ENCODE results near the gene POLG2. TPM values are rescaled to one million over a fixed set of nuclear protein-coding genes. Genes with fewer than 3 reads are reported as not detected.
A peak's percentile ranks its signal among the peaks of the same experiment; 100 is the strongest.

Gene POLG2
- total and polyA plus RNA-seq, 2 donors (not counting 3 experiments of a cell fraction or from before 2014, with no cell fraction given), result 6.5 to 18.6 TPM

GRCh38 chr17:64492481-64493109 lies 4.3 kb downstream of the POLG2 start:
- TF ChIP-seq CTCF (IDR thresholded peaks at IDR 0.05; ENCODE audit: extremely low read depth in 1 of 2, insufficient read depth in 1 of 2, low read depth in 1 of 2, low read length in 2 of 2), result peak; percentile 23 to 25
- no peak for TF ChIP-seq POLR2AphosphoS5 (IDR thresholded peaks at IDR 0.05; ENCODE audit: insufficient read depth, low read depth, low read length)
- TF ChIP-seq MAX (IDR thresholded peaks at IDR 0.05; ENCODE audit: insufficient read depth, insufficient read length), result no peak
- no peak for TF ChIP-seq POLR2A (IDR thresholded peaks at IDR 0.05; ENCODE audit: low read depth, low read length)
- no peak for TF ChIP-seq EZH2 (IDR thresholded peaks at IDR 0.05; ENCODE audit: borderline replicate concordance, low read depth, low read length, severe bottlenecking)
- TF ChIP-seq JUN (IDR thresholded peaks at IDR 0.05; ENCODE audit: borderline replicate concordance, insufficient read depth, insufficient read length, low read depth), result peak; percentile 30
- no peak for TF ChIP-seq MYC (IDR thresholded peaks at IDR 0.05; ENCODE audit: low read depth, low read length)
- no peak for TF ChIP-seq FOS (IDR thresholded peaks at IDR 0.05; ENCODE audit: borderline replicate concordance, insufficient read depth, low read length)
- no peak for TF ChIP-seq GATA2 (IDR thresholded peaks at IDR 0.05; ENCODE audit: insufficient read depth, insufficient read length, low read depth, low read length)
- intact Hi-C loops (cut with micrococcal nuclease), result no loop called here
- no peak overlapping the region for H2AFZ ChIP-seq (ENCODE audit: low read depth, low read length)
- H3K27me3 ChIP-seq (ENCODE audit: control insufficient read depth in 2 of 2, insufficient read depth in 2 of 2, low read length in 2 of 2), result no peaks in the 10 kb centered on the region
- no TSS peak for BruUV-seq (replicated peaks)
- FAIRE-seq, result no peak
- no peak overlapping the region for H3K4me3 ChIP-seq (replicated peaks in 1 of 3; ENCODE audit: insufficient read depth in 1 of 3, low read depth in 1 of 3, low read length in 3 of 3)
- no peaks in the 10 kb centered on the region for H3K9me1 ChIP-seq (replicated peaks; ENCODE audit: control insufficient read depth, extremely low read depth, insufficient read depth, low read length)
- peaks cover 21% of the 10 kb centered on the region for H3K4me1 ChIP-seq (ENCODE audit: control insufficient read depth, extremely low read depth, insufficient read depth, low read length)
- no peaks in the 10 kb centered on the region for H3K9me3 ChIP-seq (replicated peaks; ENCODE audit: control insufficient read depth, insufficient read depth, low read length)
- DNase-seq (ENCODE audit: low read depth, low spot score), result peak; percentile 51
- no peaks in the 10 kb centered on the region for H4K20me1 ChIP-seq (replicated peaks; ENCODE audit: control insufficient read depth, extremely low read depth, insufficient read depth, low read length)
- H3K79me2 ChIP-seq (ENCODE audit: control insufficient read depth, insufficient read depth, low read length), result peaks cover 22% of the 10 kb centered on the region
- POLR2A ChIA-PET, result interaction anchor here (0.6 to 1.0 kb wide), 2 partner anchors 13 to 152 kb away, joined by 4 read pairs; no protein-coding TSS in a partner anchor
- CTCF ChIA-PET, result interaction anchor here (0.7 to 6.5 kb wide), 8 partner anchors 8 to 71 kb away, joined by 3 to 345 read pairs (median 3); no protein-coding TSS in a partner anchor
- no peak overlapping the region for H3K9ac ChIP-seq (replicated peaks; ENCODE audit: extremely low read depth, insufficient read depth, low read length)
- dilution Hi-C loops (cut with MboI; ENCODE audit: extremely low pct_ligation_motif_present, low sequenced_read_pairs), result no loop called here
- H3K27ac ChIP-seq (ENCODE audit: insufficient read depth, low read depth, low read length), result no peak overlapping the region
- H3K4me2 ChIP-seq (ENCODE audit: insufficient read depth, low read length), result peak overlapping the region; percentile 9
- peaks cover 4 to 15% of the 10 kb centered on the region in 2 experiments for H3K36me3 ChIP-seq (ENCODE audit: control insufficient read depth in 2 of 2, extremely low read depth in 1 of 2, insufficient read depth in 2 of 2, low read length in 2 of 2)

All from endothelial cell of umbilical vein (primary cell).